NCI-H2171 (cell line): Measurements from ENCODE around the gene CENPS.
"Not testable (repeated sequence)": the region's sequence is repeated elsewhere in the genome, so short reads cannot be mapped to it uniquely, and the experiment has no call there.

Experiments used
- DNase-seq: peaks from one replicate; lab custom pipeline; 2025; lab: John Stamatoyannopoulos, UW

CENPS gene

GRCh38 chr1:10419351-10419750 lies 10.9 kb upstream of the CENPS start:
- DNase-seq = no peak

- DNase-seq = no peak
These were observed 8.6 kb upstream of the CENPS start for GRCh38 chr1:10421637-10422036.

- no peak for DNase-seq
These were observed 6.2 kb upstream of the CENPS start for GRCh38 chr1:10424034-10424433.

- no peak for DNase-seq
These were observed 5.6 kb upstream of the CENPS start for GRCh38 chr1:10424651-10425050.

- DNase-seq = not testable (repeated sequence)
These were observed 4.3 kb upstream of the CENPS start for GRCh38 chr1:10425826-10426534.

GRCh38 chr1:10426535-10426848 lies 3.7 kb upstream of the CENPS start:
- not testable (repeated sequence) for DNase-seq

- no peak for DNase-seq
These were observed 1.2 kb upstream of the CENPS start for GRCh38 chr1:10428984-10429383.

GRCh38 chr1:10429868-10430215 lies 391 bp upstream of the CENPS start:
- DNase-seq = no peak

- no peak for DNase-seq
These were observed 967 bp downstream of the CENPS start for GRCh38 chr1:10431070-10431730.

GRCh38 chr1:10432910-10433700 lies 2.9 kb downstream of the CENPS start:
- no peak for DNase-seq

- no peak for DNase-seq
These were observed 3.6 kb downstream of the CENPS start for GRCh38 chr1:10433790-10434189.

GRCh38 chr1:10434590-10434989 lies 4.4 kb downstream of the CENPS start:
- no peak for DNase-seq

GRCh38 chr1:10437052-10437451 lies 6.8 kb downstream of the CENPS start:
- no peak for DNase-seq

- no peak for DNase-seq
These were observed 8.5 kb downstream of the CENPS start for GRCh38 chr1:10438677-10439163.

- no peak for DNase-seq
These were observed 10.1 kb downstream of the CENPS start for GRCh38 chr1:10440305-10440704.

GRCh38 chr1:10440794-10441193 lies 10.6 kb downstream of the CENPS start:
- no peak for DNase-seq

GRCh38 chr1:10444248-10444647 lies 14.0 kb downstream of the CENPS start:
- no peak for DNase-seq

GRCh38 chr1:10444795-10445397 lies 14.7 kb downstream of the CENPS start:
- no peak for DNase-seq

- no peak for DNase-seq
These were observed 16.7 kb downstream of the CENPS start for GRCh38 chr1:10446790-10447422.

GRCh38 chr1:10449751-10450150 lies 19.5 kb downstream of the CENPS start, which contains the start of gene CORT:
TSS of gene CORT (plus strand) at chr1:10450031. CDS start at chr1:10450224, 193 bp downstream.
- DNase-seq = no peak

- DNase-seq = no peak
These were observed 20.1 kb downstream of the CENPS start for GRCh38 chr1:10450156-10450814.

GRCh38 chr1:10450836-10451235 lies 20.6 kb downstream of the CENPS start:
- no peak for DNase-seq
